GM18951 (cell line): Measurements from ENCODE around the gene PIAS1.
"Not testable (repeated sequence)": the region's sequence is repeated elsewhere in the genome, so short reads cannot be mapped to it uniquely, and the experiment has no call there.

Experiments used
- POLR2A ChIP-seq: IDR thresholded peaks from 4 replicates; pipeline ENCODE4 v1.6.1; 2011; ENCODE audit warnings: mild to moderate bottlenecking; ENCODE audit not compliant: insufficient read length, insufficient read depth; ENCODE audit errors: extremely low read depth
- in situ Hi-C: fragments of 300-500 bp; cut with MboI; formaldehyde crosslinking; loops from one replicate; pipeline ENCODE4 v1.12.0; 2022; ENCODE audit warnings: low sequenced_read_pairs, mixed read lengths, inconsistent platforms; ENCODE audit not compliant: unreplicated experiment

The PIAS1 gene

DNA sequence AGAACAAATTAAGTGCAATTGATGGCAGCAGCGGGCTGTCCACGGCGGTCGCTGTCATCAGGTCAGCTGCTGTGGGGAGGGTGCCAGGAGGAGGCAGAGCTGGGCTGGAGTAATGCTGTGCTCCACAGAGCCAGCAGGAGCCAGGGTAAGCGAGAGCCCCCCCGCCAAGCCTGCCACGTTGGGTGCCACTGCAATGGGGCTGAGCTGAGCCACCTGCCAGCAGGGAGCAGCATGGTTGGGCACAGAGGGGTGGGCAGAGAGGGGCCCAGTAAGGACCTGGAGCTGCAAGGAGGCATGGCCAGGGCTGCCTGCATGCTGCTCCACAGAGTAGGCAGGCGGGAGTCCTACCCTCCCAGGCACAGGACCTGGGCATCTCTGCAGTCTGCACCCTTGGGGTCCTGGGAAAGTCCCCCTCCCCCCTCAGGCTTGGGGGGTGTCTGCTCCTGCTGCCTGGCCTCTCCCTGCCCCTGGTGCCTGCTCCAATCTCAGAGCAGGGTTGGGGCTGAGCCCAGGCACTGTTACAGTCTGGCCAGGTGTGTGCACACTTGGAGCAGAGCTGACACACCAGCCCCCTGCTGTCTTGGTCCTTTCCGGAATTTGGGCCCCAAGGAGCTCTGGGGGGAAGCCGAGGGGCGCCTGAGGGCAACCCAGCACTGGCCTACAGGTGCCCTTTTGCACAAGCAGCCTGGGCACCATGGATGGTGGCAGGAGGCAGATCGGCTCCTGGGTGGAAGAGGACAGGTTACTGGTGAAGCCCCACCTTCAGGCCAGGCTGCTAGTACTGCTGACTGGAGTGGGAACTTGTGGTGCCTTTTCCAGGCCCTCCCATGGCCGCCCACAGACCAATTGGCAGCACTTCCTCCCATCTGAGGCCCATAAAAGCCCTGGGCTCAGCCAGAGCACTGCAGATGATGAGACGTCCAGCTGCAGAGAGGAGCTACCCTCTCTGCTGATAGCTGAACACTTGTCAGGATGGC is 8.5 kb upstream of the PIAS1 start:
- in situ Hi-C loops, result no loop called here

DNA sequence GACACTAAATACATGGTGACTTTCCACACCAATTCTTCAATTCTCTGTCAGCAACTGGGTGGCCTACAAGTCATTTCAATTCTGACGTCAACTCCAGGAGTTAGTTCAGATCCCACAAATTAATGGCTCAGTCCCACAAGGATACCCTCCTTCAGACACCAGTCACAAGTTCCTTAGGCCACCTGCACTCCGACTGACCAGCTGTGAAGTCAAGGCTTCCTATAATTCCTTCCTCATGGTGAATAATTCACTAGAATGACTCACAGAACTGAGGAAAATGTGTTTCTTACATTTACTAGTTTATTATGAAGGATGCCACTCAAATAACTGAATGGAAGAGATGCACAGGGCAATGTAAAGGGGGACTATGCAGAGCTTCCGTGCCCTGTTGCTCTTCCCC is 6.3 kb upstream of the PIAS1 start:
- no peak for TF ChIP-seq POLR2A
- in situ Hi-C loops, result no loop called here

More for the DNA sequence above, 8.5 kb upstream of the PIAS1 start:
- TF ChIP-seq POLR2A, result no peak

DNA sequence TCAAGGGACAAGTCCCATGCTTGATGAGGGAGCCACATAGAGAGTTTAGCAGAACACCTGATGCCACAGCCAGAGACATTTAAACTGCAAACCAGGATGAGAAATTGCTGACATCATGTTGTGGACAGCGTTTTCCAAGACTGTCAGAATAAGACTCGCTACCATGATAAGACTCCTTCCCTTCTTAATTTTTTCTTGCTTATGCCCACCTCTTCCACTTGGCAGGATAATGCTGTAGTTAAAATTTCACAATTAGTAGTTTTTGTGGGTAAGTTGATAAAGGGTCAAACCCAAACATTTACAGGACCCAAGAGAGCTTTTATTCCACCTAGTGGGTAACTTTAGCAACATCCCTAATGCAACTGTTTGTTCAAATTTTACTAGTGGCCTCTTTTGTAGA is 3.0 kb upstream of the PIAS1 start:
- in situ Hi-C loops, result no loop called here

DNA sequence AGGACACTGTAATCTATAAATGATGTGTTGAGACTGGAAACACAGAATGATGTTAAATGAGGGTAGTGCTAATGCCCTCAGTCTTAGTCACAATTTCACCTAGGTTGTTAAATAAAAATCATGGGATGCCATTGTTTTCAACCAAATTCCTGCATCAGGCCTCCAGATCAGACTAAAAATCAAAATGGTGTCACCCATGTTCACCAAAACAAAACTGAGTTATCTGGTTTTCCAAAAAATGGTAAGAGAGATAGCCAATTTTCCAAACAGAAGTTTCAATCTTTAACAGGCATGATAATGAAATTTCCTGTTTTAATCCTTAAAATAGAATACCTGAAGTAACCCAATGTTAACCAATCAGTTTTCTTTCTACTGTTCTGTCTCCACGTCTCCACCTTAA is 2.2 kb upstream of the PIAS1 start:
- in situ Hi-C loops, result no loop called here
- no peak for TF ChIP-seq POLR2A

More for the DNA sequence above, 3.0 kb upstream of the PIAS1 start:
- TF ChIP-seq POLR2A, result no peak

DNA sequence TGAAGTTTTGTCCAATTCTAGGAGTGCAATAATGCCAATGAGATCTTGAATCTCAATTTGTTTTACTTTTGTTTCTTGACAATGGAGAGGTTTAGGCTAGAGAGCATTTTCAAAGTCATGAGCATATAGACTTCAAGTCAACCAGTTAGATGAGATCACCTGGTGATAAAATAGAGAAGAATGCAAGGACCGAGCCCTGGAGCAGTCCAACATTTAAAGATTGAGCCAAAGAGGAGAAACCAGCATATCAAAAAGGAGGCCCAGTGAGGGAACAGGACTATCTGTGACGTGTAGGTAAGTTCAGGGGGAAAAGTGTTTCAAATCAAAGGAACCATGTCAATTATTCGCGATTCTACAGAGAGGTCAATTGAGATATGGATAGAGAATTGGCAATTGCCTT is 1.7 kb upstream of the PIAS1 start:
- in situ Hi-C loops, result no loop called here
- no peak for TF ChIP-seq POLR2A

DNA sequence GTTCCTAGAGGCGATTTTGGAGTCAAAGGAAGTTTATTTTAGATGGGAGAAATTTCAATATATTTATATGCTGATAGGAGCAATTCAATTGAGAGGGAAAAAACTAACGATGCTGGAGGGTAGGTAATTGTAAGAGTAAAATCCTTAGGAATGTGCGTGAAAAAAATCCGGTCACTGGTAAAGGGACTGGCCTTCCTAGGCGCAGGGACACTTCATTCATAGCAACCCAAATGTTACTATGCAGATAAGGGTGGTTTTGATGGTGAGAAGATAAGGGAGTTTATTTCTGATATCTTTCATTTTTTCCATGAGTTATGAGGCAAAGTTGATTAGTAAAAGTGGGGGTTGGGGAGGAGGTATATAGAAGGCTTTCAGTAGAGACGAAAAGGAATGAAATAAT is 1.1 kb upstream of the PIAS1 start:
- no peak for TF ChIP-seq POLR2A
- in situ Hi-C loops, result no loop called here

DNA sequence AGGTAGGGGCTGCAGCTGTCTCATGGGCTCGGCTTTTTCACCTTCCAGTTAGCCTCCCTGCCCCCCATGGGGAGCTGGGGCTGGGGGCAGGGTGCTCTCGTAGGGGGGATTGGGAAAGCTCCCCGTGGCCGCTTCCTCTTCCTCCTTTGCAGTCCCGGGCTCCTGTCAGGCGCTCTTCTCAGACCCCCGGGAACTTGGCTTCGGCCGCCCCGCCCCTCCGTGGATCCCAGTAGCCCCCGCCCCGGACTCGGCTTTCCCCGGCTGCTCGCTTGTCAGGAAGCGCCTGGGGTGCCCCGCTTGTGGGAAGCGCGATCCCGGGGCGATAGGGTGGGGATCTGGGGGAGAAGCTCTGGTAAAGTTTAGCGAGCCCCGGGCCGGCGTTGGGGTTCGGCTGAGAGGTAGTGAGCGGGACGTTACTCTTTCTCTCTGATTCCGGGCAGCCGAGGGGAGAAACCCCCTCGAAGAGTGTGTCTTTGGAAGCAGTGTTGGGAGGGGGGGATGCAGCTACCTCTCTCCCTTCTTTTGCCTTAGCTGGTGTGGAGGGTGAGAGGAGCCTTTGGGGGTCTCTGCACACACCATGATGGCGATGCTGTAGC is 611 bp downstream of the PIAS1 start:
- in situ Hi-C loops, result no loop called here
- TF ChIP-seq POLR2A, result no peak

DNA sequence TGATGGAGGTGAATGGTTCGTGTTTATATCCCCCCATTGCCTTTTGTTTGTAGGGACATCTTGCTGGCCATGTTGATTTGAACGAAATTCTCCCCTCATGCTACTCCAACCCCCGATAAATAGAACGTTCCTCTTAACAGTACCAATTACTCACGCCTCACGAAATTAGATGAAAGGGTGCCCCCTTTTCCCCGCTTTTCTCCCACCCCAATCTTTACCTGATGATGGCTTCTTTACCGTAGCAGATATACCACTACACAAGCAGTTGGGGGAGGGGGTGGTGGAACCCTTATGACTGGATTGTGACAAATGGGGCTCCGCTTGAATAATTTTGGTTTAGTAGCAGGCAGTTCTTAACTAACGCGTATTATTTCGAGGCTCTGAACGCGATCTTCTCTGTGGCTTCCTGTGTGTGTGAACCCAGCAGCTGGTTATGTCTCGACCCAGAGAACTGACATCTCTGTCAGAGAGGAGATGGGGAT is 1.1 kb downstream of the PIAS1 start:
- no peak for TF ChIP-seq POLR2A
- in situ Hi-C loops, result no loop called here

DNA sequence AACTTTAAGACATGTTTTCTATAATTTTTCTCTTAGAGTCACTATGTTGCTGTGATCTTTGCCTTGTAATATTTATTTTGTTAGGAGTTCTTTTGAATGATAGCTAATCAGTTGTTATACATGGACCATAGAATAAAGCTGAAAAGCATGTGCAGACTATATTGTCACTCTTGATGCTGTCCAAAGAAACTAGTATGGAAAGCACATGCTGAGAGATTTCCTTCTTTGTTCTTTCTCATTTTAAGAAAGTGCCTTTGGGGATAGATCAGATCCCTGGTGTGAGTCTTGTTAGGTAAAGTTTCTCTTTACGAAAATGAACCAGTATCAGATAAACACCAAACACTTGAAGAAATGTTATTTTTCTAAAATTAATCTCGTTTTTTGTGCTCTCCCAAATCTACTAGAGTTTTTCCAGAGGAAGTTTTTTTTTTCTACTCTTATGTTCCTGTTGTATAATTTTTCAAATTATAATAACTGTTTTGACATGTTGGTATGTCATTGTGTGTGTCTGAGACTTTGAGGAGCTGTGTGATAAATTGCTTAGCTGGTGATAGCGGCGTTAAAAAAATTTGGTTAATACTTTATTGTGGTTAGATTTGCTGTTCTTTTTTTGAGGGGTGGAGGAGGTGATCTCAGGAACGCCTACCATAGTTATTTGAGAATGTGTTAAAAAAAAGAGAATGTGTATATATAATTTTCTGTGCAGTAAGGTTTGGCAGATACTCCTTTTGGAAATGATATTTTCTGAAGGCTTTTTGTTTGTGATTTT is 2.2 kb downstream of the PIAS1 start:
- no peak for TF ChIP-seq POLR2A
- in situ Hi-C loops, result no loop called here

DNA sequence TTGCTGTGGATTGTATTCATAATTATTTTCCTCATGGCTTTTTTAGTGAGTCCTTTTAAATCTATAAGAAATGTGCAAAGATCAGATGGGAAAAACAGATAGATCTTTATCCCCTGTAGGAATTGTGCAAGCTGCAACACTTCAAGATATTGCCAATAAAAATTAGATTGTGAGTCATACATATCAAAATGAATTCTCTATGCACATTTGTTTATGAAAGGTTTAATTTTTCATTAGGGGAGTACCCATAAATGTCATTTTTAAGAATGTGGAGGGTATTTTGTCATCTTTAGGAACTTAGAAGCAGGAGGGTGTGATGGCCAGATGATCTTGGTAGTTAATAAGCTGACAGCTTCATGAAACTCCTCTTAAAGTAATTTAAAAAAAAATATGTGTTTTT is 2.9 kb downstream of the PIAS1 start:
- TF ChIP-seq POLR2A, result no peak
- in situ Hi-C loops, result no loop called here

DNA sequence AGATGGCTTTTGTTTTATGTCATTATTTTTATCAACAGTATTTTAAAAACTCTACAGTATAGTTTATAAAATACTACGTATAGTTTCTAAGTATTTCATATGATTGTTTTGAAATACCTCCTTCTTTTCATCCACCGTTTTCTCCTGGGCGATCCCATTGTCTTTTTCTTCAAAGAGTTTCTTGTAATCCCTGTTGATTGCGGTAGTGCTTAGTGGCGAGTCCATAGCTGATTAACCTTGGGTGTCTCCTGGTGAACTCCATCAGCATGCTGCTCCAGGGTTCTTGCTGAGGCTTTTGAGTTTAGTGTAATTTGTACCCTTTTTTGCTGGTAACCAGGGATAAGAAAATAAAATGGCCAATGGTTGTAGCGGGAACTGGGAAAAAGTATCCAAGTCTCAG is 3.6 kb downstream of the PIAS1 start:
- TF ChIP-seq POLR2A, result no peak
- in situ Hi-C loops, result no loop called here

DNA sequence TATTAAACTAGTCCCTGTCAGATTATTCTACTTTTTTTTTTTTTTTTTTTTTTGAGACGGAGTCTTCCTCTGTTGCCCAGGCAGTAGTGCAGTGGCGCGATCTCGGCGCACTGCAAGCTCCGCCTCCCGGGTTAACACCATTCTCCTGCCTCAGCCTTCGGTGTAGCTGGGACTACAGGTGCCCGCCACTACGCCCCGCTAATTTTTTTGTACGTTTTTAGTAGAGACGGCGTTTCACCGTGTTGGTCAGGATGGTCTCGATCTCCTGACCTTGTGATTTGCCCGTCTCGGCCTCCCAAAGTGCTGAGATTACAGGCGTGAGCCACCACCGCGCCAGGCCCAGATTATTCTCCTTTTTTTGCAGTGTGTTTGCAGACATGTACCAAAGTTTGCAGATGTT is 4.9 kb downstream of the PIAS1 start:
- in situ Hi-C loops, result not testable (repeated sequence)

DNA sequence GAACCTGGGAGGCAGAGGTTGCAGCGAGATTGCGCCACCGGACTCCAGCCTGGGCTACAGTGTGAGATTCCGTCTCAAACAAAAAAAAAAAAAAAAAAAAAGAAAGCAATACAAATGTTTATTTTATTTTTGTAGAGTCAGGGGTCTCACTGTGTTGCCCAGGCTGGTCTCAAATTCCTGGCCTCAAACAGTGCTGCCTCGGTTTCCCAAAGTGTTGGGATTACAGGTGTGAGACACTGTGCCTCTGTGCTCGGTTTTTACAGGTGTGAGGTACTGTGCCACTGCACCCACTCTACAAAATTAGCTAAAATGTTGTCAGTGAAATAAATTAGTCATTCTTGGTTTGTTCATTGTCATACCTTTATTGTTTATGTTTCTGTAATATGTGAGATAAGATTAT is 5.5 kb downstream of the PIAS1 start:
- no peak for TF ChIP-seq POLR2A
- in situ Hi-C loops, result no loop called here

DNA sequence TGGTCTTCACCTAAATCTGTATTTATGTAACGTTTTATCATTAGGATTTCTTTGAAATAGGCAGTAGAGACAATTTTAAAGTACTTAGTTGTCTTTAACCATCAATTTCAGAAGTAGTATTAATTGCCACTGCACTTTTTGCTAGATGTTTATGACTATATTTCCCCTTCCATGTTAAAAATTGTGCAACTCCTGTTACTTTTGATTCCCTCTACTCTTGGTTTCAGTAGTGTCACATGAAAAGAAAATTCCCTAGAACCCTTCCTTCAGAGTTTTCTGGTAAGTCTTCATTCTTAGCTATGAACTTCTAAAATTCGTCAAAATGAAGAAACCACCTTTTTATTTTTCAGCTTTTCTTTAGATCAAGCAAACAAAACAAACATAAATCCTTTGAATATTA is 7.1 kb downstream of the PIAS1 start:
- in situ Hi-C loops, result no loop called here
- no peak for TF ChIP-seq POLR2A

DNA sequence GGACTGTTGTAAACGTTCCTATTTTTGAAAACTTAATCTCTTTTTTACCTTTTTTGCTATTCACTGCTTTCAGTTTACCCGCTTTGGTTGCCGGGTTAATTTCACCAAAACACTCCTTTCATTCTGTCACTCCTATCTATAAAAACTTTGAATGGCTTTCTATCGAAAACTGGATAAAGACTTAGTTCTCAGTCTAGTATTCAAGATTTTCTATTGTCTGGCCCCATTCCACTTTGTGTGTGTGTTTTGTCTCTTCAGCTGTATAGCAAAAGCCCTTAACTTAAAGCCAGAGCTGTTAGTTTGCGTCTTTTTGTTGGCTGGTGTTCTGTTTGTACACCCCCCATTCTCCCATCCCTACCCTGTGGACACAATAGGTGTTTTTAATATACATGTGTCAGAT is 7.5 kb downstream of the PIAS1 start:
- TF ChIP-seq POLR2A, result no peak
- in situ Hi-C loops, result no loop called here
